SJSA1 (cell line): ENCODE results near the gene LRRC4C. TPM values are rescaled to one million over a fixed set of nuclear protein-coding genes. Genes with fewer than 3 reads are reported as not detected.
"Not testable (repeated sequence)": the region's sequence is repeated elsewhere in the genome, so short reads cannot be mapped to it uniquely, and the experiment has no call there.

Experiments
- DNase-seq, 2 experiments: peaks; one replicate each; pipeline ENCODE4 v3.0.0-alpha.2; 2015 to 2020; ENCODE audit warnings: low spot score in 2 of 2, low read depth in 1 of 2
- H3K27ac ChIP-seq: fragments of 250-450 bp; sonication (Bioruptor Pico); 2 replicates; pipeline ENCODE4 v1.5.1; 2020; ENCODE audit warnings: mild to moderate bottlenecking, moderate library complexity
- H3K27me3 ChIP-seq: fragments of 250-450 bp; sonication (Bioruptor Pico); replicated peaks from 2 replicates; pipeline ENCODE4 v1.5.1; 2020; ENCODE audit warnings: mild to moderate bottlenecking, moderate library complexity
- H3K36me3 ChIP-seq: fragments of 250-450 bp; sonication (Bioruptor Pico); 2 replicates; pipeline ENCODE4 v1.5.1; 2020; ENCODE audit warnings: mild to moderate bottlenecking
- H3K4me1 ChIP-seq: fragments of 250-450 bp; sonication (Bioruptor Pico); replicated peaks from 2 replicates; pipeline ENCODE4 v1.6.1; 2021; ENCODE audit warnings: mild to moderate bottlenecking
- H3K4me3 ChIP-seq: fragments of 250-450 bp; sonication (Bioruptor Pico); 2 replicates; pipeline ENCODE4 v1.5.1; 2020; ENCODE audit warnings: mild to moderate bottlenecking
- H3K9me3 ChIP-seq: fragments of 250-450 bp; sonication (Bioruptor Pico); replicated peaks from 2 replicates; pipeline ENCODE4 v1.5.1; 2020; ENCODE audit warnings: mild to moderate bottlenecking
- total RNA-seq: library from RNA; depleted of rRNA; stranded (reverse); fragments of >200 nt; shearing (Covaris generic); gene quantifications from 2 replicates; pipeline ENCODE4 v1.2.3, GENCODE V29; 2014

LRRC4C gene
- total RNA-seq, 1 experiment from 2014 or later: not detected

DNA sequence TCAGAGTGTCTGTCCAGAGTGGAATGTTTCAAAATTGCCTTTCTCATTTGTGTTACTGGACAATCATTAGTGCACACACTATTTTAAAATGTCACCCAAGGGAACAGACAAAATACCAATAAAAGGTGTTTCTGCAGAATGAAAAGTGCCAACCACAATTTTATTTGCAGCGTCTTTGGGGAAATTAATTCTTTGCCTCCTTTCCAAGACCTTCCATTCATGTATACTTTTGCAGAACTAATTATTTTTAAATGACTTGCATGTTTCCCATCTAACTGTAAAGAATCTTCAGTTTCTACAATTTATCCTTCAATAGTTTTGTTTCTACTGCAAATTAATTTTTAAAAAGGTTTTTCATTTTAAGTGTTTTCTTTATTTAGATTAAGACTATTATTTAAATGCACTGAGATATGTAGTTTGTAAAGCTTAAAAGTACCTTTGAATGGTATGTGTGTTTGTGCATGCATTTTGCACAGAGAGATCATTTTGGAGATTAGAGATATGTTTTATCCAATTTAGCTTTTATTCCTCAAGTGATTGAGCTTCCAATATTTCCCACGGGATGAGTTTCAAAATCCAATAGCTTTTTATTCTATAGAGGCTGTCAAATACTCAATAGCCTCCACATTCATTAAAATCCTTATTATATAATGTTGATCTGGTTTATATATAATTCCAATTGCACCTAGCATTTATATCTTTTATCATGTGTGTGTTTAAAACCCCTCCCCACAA lies 1235.7 kb downstream of the LRRC4C start:
- H3K4me3 ChIP-seq: no peak overlapping the region
- H3K36me3 ChIP-seq: no peaks in the 10 kb centered on the region
- DNase-seq: no peak
- H3K27me3 ChIP-seq: no peaks in the 10 kb centered on the region
- no peaks in the 10 kb centered on the region for H3K4me1 ChIP-seq
- no peaks in the 10 kb centered on the region; the same call in 1 of the 2 replicates for H3K9me3 ChIP-seq
- H3K27ac ChIP-seq: no peak overlapping the region

DNA sequence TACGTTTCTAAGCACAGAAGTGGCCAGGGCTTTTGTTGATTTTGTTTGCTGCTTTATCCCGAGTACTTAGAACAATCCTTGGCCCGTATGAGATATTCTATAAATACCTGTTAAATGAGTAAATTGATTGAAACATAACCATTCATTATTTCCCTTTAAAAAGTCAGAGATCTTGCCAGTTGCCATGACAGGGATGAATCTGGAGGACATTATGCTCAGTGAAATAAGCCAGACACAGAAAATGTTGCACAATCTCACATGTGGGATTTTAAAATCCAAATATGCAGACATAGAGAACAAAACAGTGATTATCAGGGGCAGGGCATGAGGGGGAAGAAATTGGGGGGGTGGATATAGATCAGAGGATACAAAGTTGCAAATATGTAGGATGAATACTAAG lies 1240.1 kb downstream of the LRRC4C start:
- Histone ChIP-seq H3K4me1 (no peaks in the 10 kb centered on the region), H3K9me3 (no peaks in the 10 kb centered on the region; the same call in 1 of the 2 replicates), H3K27ac (no peak overlapping the region), H3K27me3 (no peaks in the 10 kb centered on the region), H3K36me3 (no peaks in the 10 kb centered on the region), H3K4me3 (no peak overlapping the region)
- no peak for DNase-seq

DNA sequence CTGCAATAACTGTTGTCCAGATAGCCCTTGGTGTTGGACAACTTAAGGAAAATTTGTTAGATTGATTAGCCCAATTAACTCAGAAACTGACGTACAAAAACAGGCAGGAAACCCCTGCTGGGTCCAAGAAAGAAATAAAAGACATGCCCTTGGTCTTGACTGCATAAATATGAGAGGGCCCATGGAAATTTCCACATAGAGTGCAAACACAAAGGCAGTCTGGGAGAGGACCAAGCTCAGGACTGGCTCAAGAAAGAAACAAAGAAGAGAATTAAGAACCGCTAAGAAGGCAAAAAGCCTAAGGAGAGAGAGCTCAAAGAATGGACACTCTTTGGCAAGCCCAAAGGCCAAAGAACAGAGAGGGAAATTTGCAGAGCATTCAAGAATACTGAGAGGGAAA lies 1243.9 kb downstream of the LRRC4C start:
- no peak for DNase-seq
- Histone ChIP-seq H3K4me1 (no peaks in the 10 kb centered on the region), H3K9me3 (no peaks in the 10 kb centered on the region)

DNA sequence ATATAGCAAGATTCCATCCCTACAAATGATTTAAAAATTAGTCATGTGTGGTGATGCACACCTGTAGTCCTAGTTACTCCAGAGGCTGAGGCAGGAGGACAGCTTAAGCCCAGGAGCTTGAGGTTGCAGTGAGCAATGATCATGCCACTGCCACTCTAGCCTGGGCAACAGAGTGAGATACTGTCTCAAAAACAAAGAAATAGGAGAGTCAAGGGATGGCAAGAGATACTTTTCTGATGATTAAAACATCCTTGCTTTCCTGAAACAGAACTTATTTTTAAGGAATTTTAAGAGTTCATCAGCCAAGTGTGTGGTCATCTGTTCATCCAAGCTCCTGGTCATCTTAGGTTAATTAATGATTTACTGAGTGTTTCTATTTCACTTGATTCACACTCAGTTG lies 1252.0 kb downstream of the LRRC4C start:
- no peak overlapping the region for H3K4me3 ChIP-seq
- H3K27ac ChIP-seq: no peak overlapping the region
- H3K27me3 ChIP-seq: no peaks in the 10 kb centered on the region
- no peaks in the 10 kb centered on the region for H3K36me3 ChIP-seq
- no peaks in the 10 kb centered on the region for H3K4me1 ChIP-seq
- no peaks in the 10 kb centered on the region for H3K9me3 ChIP-seq
- no peak for DNase-seq

More for the DNA sequence above, 1243.9 kb downstream of the LRRC4C start:
- Histone ChIP-seq H3K27me3 (no peaks in the 10 kb centered on the region), H3K4me3 (no peak overlapping the region), H3K36me3 (no peaks in the 10 kb centered on the region), H3K27ac (no peak overlapping the region)

DNA sequence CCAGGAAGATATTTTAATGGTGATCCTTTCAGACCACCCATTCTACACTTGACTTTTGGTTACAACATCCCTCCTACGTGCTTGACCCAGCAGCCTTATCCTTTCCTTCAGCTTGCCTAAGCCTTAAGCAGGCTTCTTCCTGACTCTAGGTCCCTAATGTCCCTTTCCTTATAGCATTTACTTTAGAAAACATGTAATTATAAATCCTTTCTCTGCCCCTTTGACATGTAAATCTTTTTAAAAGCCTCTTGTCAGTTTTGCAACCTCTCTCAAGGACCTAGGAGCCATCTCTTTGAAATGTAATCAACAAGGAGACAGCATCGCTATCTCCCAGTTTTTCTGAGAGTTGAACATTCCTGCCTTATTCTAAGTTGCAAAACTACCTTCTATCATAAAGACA lies 1255.2 kb downstream of the LRRC4C start:
- H3K4me3 ChIP-seq: no peak overlapping the region
- H3K27ac ChIP-seq: no peak overlapping the region
- no peaks in the 10 kb centered on the region for H3K27me3 ChIP-seq
- no peaks in the 10 kb centered on the region for H3K9me3 ChIP-seq
- H3K4me1 ChIP-seq: no peaks in the 10 kb centered on the region
- DNase-seq: no peak
- no peaks in the 10 kb centered on the region for H3K36me3 ChIP-seq

DNA sequence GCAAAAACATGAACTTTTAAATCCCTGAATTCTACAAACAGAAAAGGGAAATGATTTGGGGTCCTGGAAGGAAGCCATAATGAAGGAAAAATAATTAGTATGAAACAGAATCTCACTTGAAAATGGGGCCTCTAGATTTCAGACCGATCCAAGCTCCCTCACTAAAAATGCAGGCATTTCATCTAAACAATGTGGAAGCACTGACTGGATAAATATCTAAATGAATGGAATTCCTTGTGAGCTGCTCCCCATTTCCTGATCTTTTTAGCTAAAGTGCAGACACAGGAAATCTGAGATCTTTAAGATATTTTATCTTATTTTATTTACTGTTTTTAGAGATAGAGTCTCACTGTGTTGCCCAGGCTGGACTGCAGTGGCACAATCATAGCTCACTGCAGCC lies 1255.8 kb downstream of the LRRC4C start:
- Histone ChIP-seq H3K4me1 (no peaks in the 10 kb centered on the region), H3K27me3 (no peaks in the 10 kb centered on the region), H3K36me3 (no peaks in the 10 kb centered on the region), H3K4me3 (no peak overlapping the region), H3K9me3 (no peaks in the 10 kb centered on the region), H3K27ac (no peak overlapping the region)
- DNase-seq: no peak

DNA sequence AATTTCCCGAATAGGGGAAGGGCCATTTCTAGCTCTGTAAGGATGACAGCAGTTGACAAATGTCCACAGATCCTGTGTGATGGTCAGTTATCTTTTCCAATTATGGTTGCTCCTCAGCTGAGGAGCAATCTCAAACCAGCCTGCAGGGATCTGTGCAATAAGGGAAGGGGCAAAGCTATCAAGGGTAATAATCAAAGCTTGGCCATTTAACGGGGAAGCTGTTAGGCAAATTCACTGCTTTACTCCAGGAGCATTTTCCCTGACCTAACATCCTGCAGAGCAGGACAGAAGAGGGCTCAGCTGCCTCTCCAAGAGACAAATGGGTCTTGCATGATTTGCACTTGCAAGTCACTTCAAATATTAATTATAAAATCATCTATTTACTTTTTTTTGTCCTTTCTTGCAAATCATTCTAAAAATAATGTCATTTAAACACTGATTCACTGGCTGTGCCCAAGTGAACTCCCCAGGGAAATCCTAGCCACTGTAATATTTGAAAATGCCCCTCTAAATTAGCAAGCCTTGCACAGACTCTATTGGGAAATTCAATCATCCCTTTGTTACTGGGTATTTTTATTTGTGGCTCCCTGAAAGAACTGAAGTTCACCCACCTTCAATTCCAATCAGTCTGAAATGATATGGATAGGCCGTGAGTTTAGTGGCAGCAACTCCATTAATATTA lies 1256.7 kb downstream of the LRRC4C start:
- H3K4me3 ChIP-seq: no peak overlapping the region
- H3K36me3 ChIP-seq: no peaks in the 10 kb centered on the region
- no peak for DNase-seq
- no peaks in the 10 kb centered on the region for H3K27me3 ChIP-seq
- H3K4me1 ChIP-seq: no peaks in the 10 kb centered on the region
- H3K9me3 ChIP-seq: no peaks in the 10 kb centered on the region
- H3K27ac ChIP-seq: no peak overlapping the region

DNA sequence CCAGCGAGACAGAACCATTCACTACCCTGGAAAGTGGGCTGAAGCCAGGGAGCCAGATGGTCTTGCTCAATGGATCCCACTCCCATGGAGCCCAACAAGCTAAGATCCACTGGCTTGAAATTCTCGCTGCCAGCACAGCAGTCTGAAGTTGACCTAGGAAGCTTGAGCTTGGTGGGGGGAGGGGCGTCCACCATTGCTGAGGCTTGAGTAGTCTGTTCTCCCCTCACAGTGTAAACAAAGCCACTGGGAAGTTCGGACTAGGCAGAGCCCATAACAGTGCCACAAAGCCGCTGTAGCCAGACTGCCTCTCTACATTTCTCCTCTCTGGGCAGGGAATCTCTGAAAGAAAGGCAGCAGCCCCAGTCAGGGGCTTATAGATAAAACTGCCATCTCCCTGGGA lies 1266.9 kb downstream of the LRRC4C start:
- not testable (repeated sequence) for H3K4me1 ChIP-seq, H3K27me3 ChIP-seq, H3K36me3 ChIP-seq, H3K4me3 ChIP-seq, DNase-seq, H3K9me3 ChIP-seq, H3K27ac ChIP-seq

DNA sequence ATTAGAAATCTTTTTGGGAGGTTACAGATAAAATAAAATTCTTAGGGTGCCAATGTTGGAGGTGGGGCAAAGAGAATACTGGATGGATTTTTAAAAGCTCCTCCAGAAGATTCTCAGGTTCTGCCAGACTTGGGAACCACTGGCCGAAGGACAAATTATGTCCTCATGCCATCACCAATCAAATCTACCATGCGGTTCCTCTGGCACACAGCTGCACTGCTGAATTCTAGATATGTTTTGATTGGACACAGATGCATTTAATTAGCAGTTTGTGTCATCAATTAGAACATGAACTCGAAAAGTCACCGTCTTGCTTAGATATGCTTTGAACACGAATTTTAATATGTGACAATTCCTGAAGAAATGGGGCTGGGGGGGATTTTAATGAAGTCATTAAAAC lies 1269.2 kb downstream of the LRRC4C start:
- no peaks in the 10 kb centered on the region for H3K9me3 ChIP-seq
- no peak overlapping the region for H3K27ac ChIP-seq
- no peak overlapping the region for H3K4me3 ChIP-seq
- no peaks in the 10 kb centered on the region for H3K27me3 ChIP-seq
- H3K36me3 ChIP-seq: no peaks in the 10 kb centered on the region
- DNase-seq: no peak
- H3K4me1 ChIP-seq: no peaks in the 10 kb centered on the region

DNA sequence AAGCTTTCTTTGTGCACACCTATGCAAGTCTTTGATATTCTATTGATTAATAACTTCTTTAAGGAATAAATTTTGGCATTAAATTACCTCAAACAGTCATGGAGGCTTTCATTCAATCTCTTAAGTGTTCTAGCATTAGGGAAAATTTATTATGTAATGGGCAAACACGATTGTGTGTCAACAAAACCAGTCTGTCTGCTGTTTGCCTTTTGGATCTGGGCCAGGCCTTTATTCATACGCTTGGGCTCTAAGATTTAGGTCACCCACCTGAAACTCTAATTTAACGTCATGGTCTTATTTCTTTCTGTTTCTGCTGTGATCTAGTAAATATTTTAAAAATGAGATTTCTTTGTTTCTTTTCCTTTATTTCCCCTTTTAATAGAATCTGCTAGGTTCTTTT lies 1270.6 kb downstream of the LRRC4C start:
- H3K36me3 ChIP-seq: no peaks in the 10 kb centered on the region
- DNase-seq: no peak
- no peak overlapping the region for H3K4me3 ChIP-seq
- no peaks in the 10 kb centered on the region for H3K4me1 ChIP-seq
- no peaks in the 10 kb centered on the region for H3K9me3 ChIP-seq
- H3K27ac ChIP-seq: no peak overlapping the region
- H3K27me3 ChIP-seq: no peaks in the 10 kb centered on the region

DNA sequence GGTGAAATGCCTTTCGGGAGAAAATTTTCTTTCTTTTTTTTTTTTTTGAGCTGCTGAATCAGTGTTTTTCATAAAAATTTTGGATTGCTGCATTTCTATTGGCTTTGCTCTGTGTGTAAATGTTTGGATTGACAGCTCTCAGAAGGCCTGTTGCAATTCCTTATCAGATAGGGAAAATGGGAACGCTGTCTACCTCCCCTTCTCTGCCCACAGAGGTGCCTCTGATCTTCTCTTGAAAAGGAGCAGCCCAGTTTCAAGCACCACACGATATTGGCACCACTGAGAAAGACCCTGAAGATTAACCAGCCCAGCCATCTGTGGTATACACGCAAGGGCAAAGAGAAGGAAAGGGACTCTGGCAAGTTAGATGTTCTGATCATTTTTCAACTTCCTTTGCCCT lies 1272.2 kb downstream of the LRRC4C start:
- H3K27me3 ChIP-seq: no peaks in the 10 kb centered on the region
- DNase-seq: no peak
- no peak overlapping the region for H3K27ac ChIP-seq
- H3K4me1 ChIP-seq: no peaks in the 10 kb centered on the region
- no peaks in the 10 kb centered on the region for H3K9me3 ChIP-seq
- no peaks in the 10 kb centered on the region for H3K36me3 ChIP-seq
- no peak overlapping the region for H3K4me3 ChIP-seq

DNA sequence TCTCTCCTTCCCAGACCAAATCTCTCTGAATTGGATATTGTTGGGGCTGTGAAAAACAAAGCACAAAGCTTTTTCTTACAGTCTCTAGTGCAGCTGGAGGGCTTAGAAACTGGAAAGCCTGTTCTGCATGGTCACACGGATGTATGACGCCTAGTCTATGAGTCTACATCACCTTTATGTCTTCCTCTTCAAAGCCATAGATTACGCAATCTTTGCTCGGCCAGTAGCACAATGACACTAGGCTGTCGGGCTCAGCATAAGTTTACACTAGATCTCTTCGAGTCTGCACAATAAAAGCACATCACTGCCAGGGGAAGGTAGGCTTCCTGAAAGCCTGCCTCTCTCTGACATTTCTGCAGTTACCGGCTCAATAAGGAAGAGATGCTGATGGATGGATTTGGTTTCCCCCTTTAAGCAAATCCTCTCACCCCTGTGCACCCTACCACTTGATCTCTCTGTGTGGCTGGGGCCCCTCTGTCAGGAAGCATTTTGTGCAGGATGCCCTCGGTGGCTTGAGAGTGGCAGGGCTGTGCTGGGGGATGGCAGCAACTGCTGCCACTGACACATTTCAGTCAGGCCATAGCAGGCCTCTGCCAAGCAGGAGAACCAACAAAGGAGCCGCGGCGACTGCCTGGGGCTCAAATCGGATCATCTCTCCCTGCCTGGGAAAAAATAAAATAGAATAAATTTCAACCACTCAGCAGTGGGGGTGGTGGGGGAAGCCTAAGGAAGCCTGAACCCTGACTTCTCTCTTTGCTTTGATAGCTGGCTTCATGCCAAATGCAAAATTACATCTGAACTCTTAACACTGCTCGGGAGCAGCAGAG lies 1272.8 kb downstream of the LRRC4C start:
- H3K4me1 ChIP-seq: no peaks in the 10 kb centered on the region
- H3K9me3 ChIP-seq: no peaks in the 10 kb centered on the region
- no peak overlapping the region for H3K27ac ChIP-seq
- no peaks in the 10 kb centered on the region for H3K36me3 ChIP-seq
- H3K4me3 ChIP-seq: no peak overlapping the region
- no peaks in the 10 kb centered on the region for H3K27me3 ChIP-seq
- DNase-seq: no peak

DNA sequence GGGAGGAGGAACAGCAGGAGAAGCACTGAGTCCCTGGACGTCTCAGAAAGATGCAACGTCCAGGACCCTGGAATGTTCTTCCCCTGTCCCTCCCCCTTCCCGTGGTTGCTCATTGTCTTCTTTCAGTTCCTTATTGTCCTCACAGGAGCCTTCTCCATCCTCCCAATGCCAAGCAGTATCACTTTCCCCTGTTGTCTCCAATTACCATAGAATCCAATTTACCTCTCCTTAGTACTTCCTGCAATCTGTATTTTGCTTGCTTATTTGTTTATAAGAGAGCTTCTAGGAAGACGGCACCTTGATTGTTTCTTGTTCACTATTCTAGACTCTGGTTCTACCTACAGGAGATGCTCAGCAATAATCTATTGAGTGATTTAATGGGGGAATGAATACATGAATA lies 1273.7 kb downstream of the LRRC4C start:
- no peak for DNase-seq
- H3K4me3 ChIP-seq: no peak overlapping the region

More for the DNA sequence above, 1273.7 kb downstream of the LRRC4C start:
- no peaks in the 10 kb centered on the region for H3K27me3 ChIP-seq
- H3K27ac ChIP-seq: no peak overlapping the region
- H3K4me1 ChIP-seq: no peaks in the 10 kb centered on the region
- H3K9me3 ChIP-seq: no peaks in the 10 kb centered on the region
- no peaks in the 10 kb centered on the region for H3K36me3 ChIP-seq
